Left cardiac atrium (tissue), 4 donors: Measurements from ENCODE around the gene TCEAL9. TPM values are rescaled to one million over a fixed set of nuclear protein-coding genes. Genes with fewer than 3 reads are reported as not detected.
"Not testable (repeated sequence)": the region's sequence is repeated elsewhere in the genome, so short reads cannot be mapped to it uniquely, and the experiment has no call there.

Experiments used
- ATAC-seq, 2 donors: fragments of 200-7000 bp; cut with Tn5 transposase; one replicate each; pipeline ENCODE4 v1.9.1; 2020; ENCODE audit warnings: mild to moderate bottlenecking in 2 of 2, moderate library complexity in 2 of 2
- DNase-seq: peaks from one replicate; pipeline ENCODE4 v3.0.0-alpha.2; 2020
- intact Hi-C, 2 donors: fragments of 100-400 bp; cut with DNase I; formaldehyde crosslinking; loops; one replicate each; pipeline versions ENCODE4 v1.14.1 to v1.15.1; 2022 to 2023
- total RNA-seq, 2 donors: library from RNA; stranded (reverse); fragmentation: NEBNext Ultra II Directional; extraction: Animal tissue kit (Norgen Biotek cat#: 25700); gene quantifications; one replicate each; pipeline ENCODE4 v1.2.1, GENCODE V29; 2021
- donor health status: DM: no; HTN: yes; CAD: no.
- donor health status: DM: no; HTN: yes; CAD: no; lungs with severe emphysema.
- donor health status: DM: yes; HTN: yes; CAD: no.
- donor health status: Dilated cardiomyopathy.

Gene TCEAL9
- total RNA-seq, 2 donors from 2014 or later: 28.6 to 42.1 TPM

- intact Hi-C loops: no loop called here
- DNase-seq (no peak), ATAC-seq (no peak)
Observed at GRCh38 chrX:103367502-103367901, 11.2 kb downstream of the TCEAL9 start.

- DNase-seq (no peak), ATAC-seq (no peak)
- intact Hi-C loops: no loop called here
Observed at GRCh38 chrX:103369479-103369878, 13.2 kb downstream of the TCEAL9 start.

GRCh38 chrX:103372886-103373285, 16.6 kb downstream of the TCEAL9 start:
- intact Hi-C loops: no loop called here
- ATAC-seq (no peak), DNase-seq (no peak)

GRCh38 chrX:103373581-103373980, 17.3 kb downstream of the TCEAL9 start:
- no peak for ATAC-seq
- intact Hi-C loops: no loop called here
- no peak for DNase-seq

GRCh38 chrX:103376118-103376978, 20.0 kb downstream of the TCEAL9 start, which contains the start of gene BEX3:
TSS of gene BEX3 (plus strand) at chrX:103376538. CDS start at chrX:103377522, 984 bp downstream.
- DNase-seq: peak; percentile 66
- intact Hi-C loops: no loop called here
- ATAC-seq: peak; percentile 93 to 94

GRCh38 chrX:103376979-103377324, 20.6 kb downstream of the TCEAL9 start:
- ATAC-seq (peak; percentile 73 to 81), DNase-seq (no peak)
- intact Hi-C loops: no loop called here

- no peak for ATAC-seq
- DNase-seq: no peak
- intact Hi-C loops: no loop called here
Observed at GRCh38 chrX:103378990-103379389, 22.7 kb downstream of the TCEAL9 start.

- intact Hi-C loops: no loop called here
- DNase-seq (no peak), ATAC-seq (no peak)
Observed at GRCh38 chrX:103382877-103383276, 26.6 kb downstream of the TCEAL9 start.

- no peak for ATAC-seq
- intact Hi-C loops: no loop called here
Observed at GRCh38 chrX:103384672-103385071, 28.4 kb downstream of the TCEAL9 start.

GRCh38 chrX:103385283-103385830, 29.1 kb downstream of the TCEAL9 start:
- ATAC-seq, intact Hi-C loops, DNase-seq: not testable (repeated sequence)

More at GRCh38 chrX:103384672-103385071, 28.4 kb downstream of the TCEAL9 start:
- DNase-seq: no peak

GRCh38 chrX:103386332-103386731, 30.0 kb downstream of the TCEAL9 start:
- ATAC-seq (no peak), DNase-seq (no peak)

GRCh38 chrX:103393487-103393886, 37.2 kb downstream of the TCEAL9 start:
- intact Hi-C loops: no loop called here
- DNase-seq: no peak
- ATAC-seq: no peak

More at GRCh38 chrX:103386332-103386731, 30.0 kb downstream of the TCEAL9 start:
- intact Hi-C loops: no loop called here

GRCh38 chrX:103396186-103396585, 39.9 kb downstream of the TCEAL9 start:
- ATAC-seq: no peak
- intact Hi-C loops: no loop called here
- no peak for DNase-seq

- intact Hi-C loops: no loop called here
- ATAC-seq: no peak
Observed at GRCh38 chrX:103396660-103397059, 40.4 kb downstream of the TCEAL9 start.

GRCh38 chrX:103397707-103398106, 41.4 kb downstream of the TCEAL9 start:
- intact Hi-C loops: no loop called here
- DNase-seq: no peak
- no peak for ATAC-seq

More at GRCh38 chrX:103396660-103397059, 40.4 kb downstream of the TCEAL9 start:
- DNase-seq: no peak

GRCh38 chrX:103398421-103398864, 42.1 kb downstream of the TCEAL9 start:
- DNase-seq: no peak
- intact Hi-C loops: no loop called here
- peak in 1 of 2 donors; percentile 29 for ATAC-seq

GRCh38 chrX:103399744-103400143, 43.4 kb downstream of the TCEAL9 start:
- no peak for ATAC-seq

GRCh38 chrX:103400931-103401330, 44.6 kb downstream of the TCEAL9 start:
- DNase-seq (no peak), ATAC-seq (no peak)
- intact Hi-C loops: no loop called here

More at GRCh38 chrX:103399744-103400143, 43.4 kb downstream of the TCEAL9 start:
- DNase-seq: no peak
- intact Hi-C loops: no loop called here

- intact Hi-C loops: no loop called here
- peak; percentile 86 to 89 for ATAC-seq
- peak; percentile 73 for DNase-seq
Observed at GRCh38 chrX:103404231-103405008, 48.1 kb downstream of the TCEAL9 start.

GRCh38 chrX:103405009-103405333, 48.7 kb downstream of the TCEAL9 start:
- intact Hi-C loops: no loop called here
- DNase-seq (no peak), ATAC-seq (no peak)
